SK-N-SH (cell line): Measurements from ENCODE around the gene NUP188. TPM values are rescaled to one million over a fixed set of nuclear protein-coding genes. Genes with fewer than 3 reads are reported as not detected.

Experiments
- CTCF ChIA-PET: fragments of 300-600, 350-600 bp; formaldehyde crosslinking; extraction: SDS; loops from one replicate; lab custom pipeline; 2021; lab: Yijun Ruan, JAX
- POLR2A ChIA-PET: fragments of 350-600 bp; sonication (Branson Sonifier 250); formaldehyde crosslinking; extraction: SDS; loops from one replicate; lab custom pipeline; 2020; ENCODE audit warnings: antibody characterized with exemption, inconsistent platforms; lab: Yijun Ruan, JAX
- DNase-seq: peaks from one replicate; pipeline ENCODE4 v3.0.0; 2012
- H2AFZ ChIP-seq: fragments of 200-600 bp; sonication (generic); 2 replicates; pipeline ENCODE4 v1.8.1; 2016; ENCODE audit warnings: antibody characterized with exemption, mild to moderate bottlenecking, low read depth
- H3F3A ChIP-seq: fragments of 200-600 bp; sonication (generic); replicated peaks from 2 replicates; pipeline ENCODE3; 2016; ENCODE audit warnings: antibody characterized with exemption, mild to moderate bottlenecking; ENCODE audit not compliant: insufficient read depth
- H3K27ac ChIP-seq, 2 experiments: fragments of 200-500 bp in 1 of 2; fragments of 200-600 bp in 1 of 2; sonication (Bioruptor generic) in 1 of 2; sonication (generic), shearing (Covaris generic) in 1 of 2; 2 replicates each; pipeline versions ENCODE4 v1.5.1 to v1.6.1; 2014 to 2016; ENCODE audit warnings: low read depth in 2 of 2, inconsistent platforms in 1 of 2, low read length in 1 of 2, mild to moderate bottlenecking in 1 of 2, mixed read lengths in 1 of 2
- H3K27me3 ChIP-seq: fragments of 200-600 bp; sonication (generic), shearing (Covaris generic); 2 replicates; pipeline ENCODE4 v1.6.1; 2016; ENCODE audit warnings: mixed run types; ENCODE audit not compliant: insufficient read depth
- H3K36me3 ChIP-seq, 2 experiments: fragments of 200-500 bp in 1 of 2; fragments of 200-600 bp in 1 of 2; sonication (Bioruptor generic) in 1 of 2; sonication (generic) in 1 of 2; replicated peaks in 1 of 2; 2 replicates each; pipeline versions ENCODE3 to v1.5.1; 2014 to 2016; ENCODE audit warnings: low read length in 1 of 2, mild to moderate bottlenecking in 1 of 2; ENCODE audit not compliant: insufficient read depth in 2 of 2, control insufficient read depth in 1 of 2
- H3K4me1 ChIP-seq, 2 experiments: fragments of 200-500 bp in 1 of 2; fragments of 200-600 bp in 1 of 2; sonication (Bioruptor generic) in 1 of 2; sonication (generic), shearing (Covaris generic) in 1 of 2; 2 replicates each; pipeline versions ENCODE4 v1.5.1 to v1.6.1; 2014 to 2016; ENCODE audit warnings: low read depth in 1 of 2, low read length in 1 of 2, mixed run types in 1 of 2; ENCODE audit not compliant: insufficient read depth in 2 of 2, control insufficient read depth in 1 of 2
- H3K4me2 ChIP-seq: fragments of 200-600 bp; sonication (generic), shearing (Covaris generic); 2 replicates; pipeline ENCODE4 v1.6.1; 2017; ENCODE audit warnings: mixed run types
- H3K4me3 ChIP-seq, 2 experiments: fragments of 200-500 bp in 1 of 2; fragments of 200-600 bp in 1 of 2; sonication (Bioruptor generic) in 1 of 2; sonication (generic), shearing (Covaris generic) in 1 of 2; 2 replicates each; pipeline versions ENCODE4 v1.5.1 to v1.8.1; 2014 to 2016; ENCODE audit warnings: low read depth in 2 of 2, inconsistent platforms in 1 of 2, low read length in 1 of 2, mild to moderate bottlenecking in 1 of 2, mixed read lengths in 1 of 2, moderate library complexity in 1 of 2
- H3K79me2 ChIP-seq: fragments of 200-600 bp; sonication (generic); 2 replicates; pipeline ENCODE4 v1.8.1; 2017; ENCODE audit warnings: mild to moderate bottlenecking; ENCODE audit not compliant: insufficient read depth
- H3K9ac ChIP-seq: fragments of 200-600 bp; sonication (generic); 2 replicates; pipeline ENCODE4 v1.6.1; 2017; ENCODE audit warnings: mixed run types
- H3K9me2 ChIP-seq: fragments of 200-600 bp; sonication (generic); 2 replicates; pipeline ENCODE4 v1.6.1; 2017; ENCODE audit warnings: mixed run types
- H3K9me3 ChIP-seq: fragments of 200-600 bp; sonication (generic); 2 replicates; pipeline ENCODE4 v1.6.1; 2017; ENCODE audit warnings: mixed run types, mild to moderate bottlenecking, moderate library complexity
- H4K20me1 ChIP-seq: fragments of 200-600 bp; sonication (generic); 2 replicates; pipeline ENCODE4 v1.6.1; 2017; ENCODE audit warnings: mild to moderate bottlenecking, mixed run types; ENCODE audit not compliant: insufficient read depth
- EP300 ChIP-seq, 2 experiments: IDR thresholded peaks; 2 replicates each; pipeline versions ENCODE4 v1.4.0 to v1.6.1; 2012; ENCODE audit warnings: borderline replicate concordance in 1 of 2, low read depth in 1 of 2, low read length in 1 of 2
- EZH2phosphoT487 ChIP-seq: fragments of 200-600 bp; sonication (generic); IDR thresholded peaks from 2 replicates; pipeline ENCODE4 v1.6.1; 2017; ENCODE audit warnings: low read depth, mixed run types, mild to moderate bottlenecking, antibody characterized with exemption, moderate library complexity, borderline replicate concordance
- FOXJ3 ChIP-seq: sonication (generic); formaldehyde crosslinking; IDR thresholded peaks from 2 replicates; pipeline ENCODE4 v1.5.1; 2020; ENCODE audit warnings: mild to moderate bottlenecking, missing genetic modification reagents
- FOXM1 ChIP-seq: IDR thresholded peaks from 2 replicates; pipeline ENCODE4 v1.4.0; 2012; ENCODE audit warnings: low read depth, mild to moderate bottlenecking
- NRF1 ChIP-seq: IDR thresholded peaks from 2 replicates; pipeline ENCODE4 v1.6.1; 2012; ENCODE audit warnings: low read depth, mild to moderate bottlenecking, low read length
- RAD21 ChIP-seq: IDR thresholded peaks from 2 replicates; pipeline ENCODE4 v1.6.1; 2012; ENCODE audit warnings: mild to moderate bottlenecking, low read length
- RXRA ChIP-seq: IDR thresholded peaks from 2 replicates; pipeline ENCODE4 v1.4.0; 2012; ENCODE audit warnings: low read depth, mild to moderate bottlenecking, borderline replicate concordance
- SIN3A ChIP-seq: IDR thresholded peaks from 2 replicates; pipeline ENCODE4 v1.6.1; 2012; ENCODE audit warnings: low read depth, mild to moderate bottlenecking, low read length, moderate library complexity, borderline replicate concordance
- SMC3 ChIP-seq: IDR thresholded peaks from 2 replicates; pipeline ENCODE4 v1.6.1; 2012; ENCODE audit warnings: low read depth, low read length, improper control_type of control experiment
- TAF1 ChIP-seq: IDR thresholded peaks from 2 replicates; pipeline ENCODE4 v1.6.1; 2012; ENCODE audit warnings: low read depth, mild to moderate bottlenecking, low read length, moderate library complexity, borderline replicate concordance
- TEAD4 ChIP-seq: IDR thresholded peaks from 2 replicates; pipeline ENCODE4 v1.4.0; 2012; ENCODE audit warnings: mild to moderate bottlenecking, borderline replicate concordance; ENCODE audit not compliant: insufficient read depth
- YY1 ChIP-seq: IDR thresholded peaks from 2 replicates; pipeline ENCODE4 v1.4.0; 2012; ENCODE audit warnings: low read depth, mild to moderate bottlenecking
- WGBS: methylation state at CpG from one replicate; pipeline ENCODE4 v1.1.6; 2017; ENCODE audit warnings: low lambda C conversion rate; 5-methylcytosine and 5-hydroxymethylcytosine counted together
- polyA plus RNA-seq, 3 experiments: library from polyadenylated mRNA; depleted of rRNA; stranded (reverse); fragments of >200 nt; gene quantifications; 2 replicates each; pipeline ENCODE4 v1.2.3, GENCODE V29; 2012
- TF ChIP-seq, protein P1 (sequence below): fragments of 150-350 bp; IDR thresholded peaks from 2 replicates; pipeline ENCODE4 v1.6.1; 2017; ENCODE audit warnings: antibody characterized with exemption, low read length, low read depth, borderline replicate concordance
- TF ChIP-seq, protein P2 (sequence below): IDR thresholded peaks from 2 replicates; pipeline ENCODE4; 2012
- TF ChIP-seq, protein P3 (sequence below): IDR thresholded peaks from 2 replicates; pipeline ENCODE4 v1.4.0; 2012; ENCODE audit warnings: low read depth
- TF ChIP-seq, protein P4 (sequence below): IDR thresholded peaks from 2 replicates; pipeline ENCODE4 v1.4.0; 2012; ENCODE audit warnings: low read depth, borderline replicate concordance
- TF ChIP-seq, protein P5 (sequence below): fragments of 200-600 bp; sonication (generic); IDR thresholded peaks from 2 replicates; pipeline ENCODE4 v1.6.1; 2017; ENCODE audit warnings: antibody characterized with exemption, mild to moderate bottlenecking, moderate library complexity
- TF ChIP-seq, protein P6 (sequence below): fragments of 150-350 bp; IDR thresholded peaks from 2 replicates; pipeline ENCODE4 v1.6.1; 2016; ENCODE audit warnings: mild to moderate bottlenecking, low read depth, low read length

Gene NUP188
- polyA plus RNA-seq, 1 of the 3 experiments (the other 2 are of a cell fraction), result 49.5 TPM

DNA sequence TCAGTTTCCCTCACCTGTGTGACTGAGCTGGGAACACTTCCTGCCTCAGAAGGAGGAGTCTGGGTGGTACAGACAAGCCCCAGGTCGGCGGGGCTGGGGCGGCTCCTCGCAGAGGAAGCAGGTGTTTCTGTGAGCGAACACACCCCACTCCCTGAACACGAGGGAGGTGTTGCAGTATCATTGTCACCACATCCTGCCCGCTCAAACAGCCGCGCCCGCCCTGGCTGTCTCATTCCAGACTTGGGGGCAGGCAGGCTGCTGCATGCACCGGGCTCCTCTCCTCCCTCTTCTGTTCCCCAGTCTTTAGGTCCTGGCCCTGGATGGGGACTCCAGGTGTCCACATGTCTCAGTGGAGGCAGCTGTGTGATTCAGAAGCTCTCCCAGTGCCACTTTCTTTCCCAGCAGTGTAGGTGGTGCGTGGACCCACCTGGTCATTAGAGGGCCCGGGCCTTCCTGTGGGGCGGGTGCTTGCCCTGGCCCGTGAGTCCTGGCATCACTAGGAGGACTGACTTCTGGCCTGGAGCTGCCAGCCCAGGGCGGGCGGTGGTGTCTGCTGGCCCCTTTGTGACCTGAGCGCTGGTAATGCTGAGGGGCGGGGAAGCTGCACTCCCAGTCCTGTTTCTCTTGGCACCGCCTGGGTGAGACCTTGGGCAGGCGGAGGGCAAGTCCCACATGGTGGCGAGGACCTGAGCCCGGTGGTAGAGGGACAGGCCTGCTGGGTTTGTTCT is 45.0 kb upstream of the NUP188 start:
- Histone ChIP-seq H3K4me1 (peaks cover 7 to 9% of the 10 kb centered on the region in 2 experiments; a peak in 2 of 4 replicates), H3K27me3 (no peaks in the 10 kb centered on the region), H3K9me3 (no peaks in the 10 kb centered on the region), H3K36me3 (peaks cover 9 to 12% of the 10 kb centered on the region in 2 experiments), H4K20me1 (no peaks in the 10 kb centered on the region), H3K4me2 (no peak overlapping the region), H3K9me2 (no peaks in the 10 kb centered on the region), H3K9ac (no peak overlapping the region), H3K79me2 (peaks cover 74% of the 10 kb centered on the region; the same call in 1 of the 2 replicates), H3F3A (peaks cover 12% of the 10 kb centered on the region), H3K27ac (no peak overlapping the region; a peak in 1 of 4 replicates), H3K4me3 (no peak overlapping the region), H2AFZ (no peak overlapping the region)
- 88% methylated on average over 12 of the region's 23 CpGs for WGBS
- DNase-seq, result no peak
- CTCF ChIA-PET, result interaction anchor here (0.9 to 2.4 kb wide), 3 partner anchors 25 to 58 kb away, joined by 3 to 10 read pairs (median 3); no protein-coding TSS in a partner anchor
- no peak for TF ChIP-seq TAF1
- no peak for TF ChIP-seq YY1
- no peak for TF ChIP-seq TEAD4
- no peak for TF ChIP-seq RXRA
- TF ChIP-seq SIN3A, result no peak
- TF ChIP-seq EZH2phosphoT487, result no peak
- TF ChIP-seq, protein P1, sequence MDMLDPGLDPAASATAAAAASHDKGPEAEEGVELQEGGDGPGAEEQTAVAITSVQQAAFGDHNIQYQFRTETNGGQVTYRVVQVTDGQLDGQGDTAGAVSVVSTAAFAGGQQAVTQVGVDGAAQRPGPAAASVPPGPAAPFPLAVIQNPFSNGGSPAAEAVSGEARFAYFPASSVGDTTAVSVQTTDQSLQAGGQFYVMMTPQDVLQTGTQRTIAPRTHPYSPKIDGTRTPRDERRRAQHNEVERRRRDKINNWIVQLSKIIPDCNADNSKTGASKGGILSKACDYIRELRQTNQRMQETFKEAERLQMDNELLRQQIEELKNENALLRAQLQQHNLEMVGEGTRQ, result no peak
- no peak for TF ChIP-seq FOXM1
- no peak for TF ChIP-seq SMC3
- TF ChIP-seq, protein P2, sequence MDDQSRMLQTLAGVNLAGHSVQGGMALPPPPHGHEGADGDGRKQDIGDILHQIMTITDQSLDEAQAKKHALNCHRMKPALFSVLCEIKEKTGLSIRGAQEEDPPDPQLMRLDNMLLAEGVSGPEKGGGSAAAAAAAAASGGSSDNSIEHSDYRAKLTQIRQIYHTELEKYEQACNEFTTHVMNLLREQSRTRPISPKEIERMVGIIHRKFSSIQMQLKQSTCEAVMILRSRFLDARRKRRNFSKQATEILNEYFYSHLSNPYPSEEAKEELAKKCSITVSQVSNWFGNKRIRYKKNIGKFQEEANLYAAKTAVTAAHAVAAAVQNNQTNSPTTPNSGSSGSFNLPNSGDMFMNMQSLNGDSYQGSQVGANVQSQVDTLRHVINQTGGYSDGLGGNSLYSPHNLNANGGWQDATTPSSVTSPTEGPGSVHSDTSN, result no peak
- TF ChIP-seq, protein P3, sequence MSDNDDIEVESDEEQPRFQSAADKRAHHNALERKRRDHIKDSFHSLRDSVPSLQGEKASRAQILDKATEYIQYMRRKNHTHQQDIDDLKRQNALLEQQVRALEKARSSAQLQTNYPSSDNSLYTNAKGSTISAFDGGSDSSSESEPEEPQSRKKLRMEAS, result no peak
- no peak for TF ChIP-seq RAD21
- no peak for TF ChIP-seq NRF1
- TF ChIP-seq, protein P4, sequence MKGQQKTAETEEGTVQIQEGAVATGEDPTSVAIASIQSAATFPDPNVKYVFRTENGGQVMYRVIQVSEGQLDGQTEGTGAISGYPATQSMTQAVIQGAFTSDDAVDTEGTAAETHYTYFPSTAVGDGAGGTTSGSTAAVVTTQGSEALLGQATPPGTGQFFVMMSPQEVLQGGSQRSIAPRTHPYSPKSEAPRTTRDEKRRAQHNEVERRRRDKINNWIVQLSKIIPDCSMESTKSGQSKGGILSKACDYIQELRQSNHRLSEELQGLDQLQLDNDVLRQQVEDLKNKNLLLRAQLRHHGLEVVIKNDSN, result no peak
- no peak for TF ChIP-seq FOXJ3
- TF ChIP-seq, protein P5, sequence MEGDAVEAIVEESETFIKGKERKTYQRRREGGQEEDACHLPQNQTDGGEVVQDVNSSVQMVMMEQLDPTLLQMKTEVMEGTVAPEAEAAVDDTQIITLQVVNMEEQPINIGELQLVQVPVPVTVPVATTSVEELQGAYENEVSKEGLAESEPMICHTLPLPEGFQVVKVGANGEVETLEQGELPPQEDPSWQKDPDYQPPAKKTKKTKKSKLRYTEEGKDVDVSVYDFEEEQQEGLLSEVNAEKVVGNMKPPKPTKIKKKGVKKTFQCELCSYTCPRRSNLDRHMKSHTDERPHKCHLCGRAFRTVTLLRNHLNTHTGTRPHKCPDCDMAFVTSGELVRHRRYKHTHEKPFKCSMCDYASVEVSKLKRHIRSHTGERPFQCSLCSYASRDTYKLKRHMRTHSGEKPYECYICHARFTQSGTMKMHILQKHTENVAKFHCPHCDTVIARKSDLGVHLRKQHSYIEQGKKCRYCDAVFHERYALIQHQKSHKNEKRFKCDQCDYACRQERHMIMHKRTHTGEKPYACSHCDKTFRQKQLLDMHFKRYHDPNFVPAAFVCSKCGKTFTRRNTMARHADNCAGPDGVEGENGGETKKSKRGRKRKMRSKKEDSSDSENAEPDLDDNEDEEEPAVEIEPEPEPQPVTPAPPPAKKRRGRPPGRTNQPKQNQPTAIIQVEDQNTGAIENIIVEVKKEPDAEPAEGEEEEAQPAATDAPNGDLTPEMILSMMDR, result no peak
- no peak for TF ChIP-seq EP300 (IDR thresholded peaks at IDR 0.05; ENCODE audit: borderline replicate concordance in 1 of 2, low read depth in 1 of 2, low read length in 1 of 2)
- TF ChIP-seq, protein P6, sequence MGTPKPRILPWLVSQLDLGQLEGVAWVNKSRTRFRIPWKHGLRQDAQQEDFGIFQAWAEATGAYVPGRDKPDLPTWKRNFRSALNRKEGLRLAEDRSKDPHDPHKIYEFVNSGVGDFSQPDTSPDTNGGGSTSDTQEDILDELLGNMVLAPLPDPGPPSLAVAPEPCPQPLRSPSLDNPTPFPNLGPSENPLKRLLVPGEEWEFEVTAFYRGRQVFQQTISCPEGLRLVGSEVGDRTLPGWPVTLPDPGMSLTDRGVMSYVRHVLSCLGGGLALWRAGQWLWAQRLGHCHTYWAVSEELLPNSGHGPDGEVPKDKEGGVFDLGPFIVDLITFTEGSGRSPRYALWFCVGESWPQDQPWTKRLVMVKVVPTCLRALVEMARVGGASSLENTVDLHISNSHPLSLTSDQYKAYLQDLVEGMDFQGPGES, result no peak
- POLR2A ChIA-PET, result interaction anchor here (0.5 kb wide), 1 partner anchor 57 kb away, joined by 5 read pairs; no protein-coding TSS in a partner anchor
